Umbilical cord (tissue), 2 donors: ENCODE measurements around the gene SH3TC2. TPM values are rescaled to one million over a fixed set of nuclear protein-coding genes. Genes with fewer than 3 reads are reported as not detected.
A peak's percentile ranks its signal among the peaks of the same experiment; 100 is the strongest.

ENCODE experiments used
- DNase-seq: peaks from one replicate; pipeline ENCODE4 v3.0.0-alpha.2; 2015; ENCODE audit warnings: low spot score
- total RNA-seq: library from RNA; depleted of rRNA; stranded (reverse); fragments of >200 nt; gene quantifications from one replicate; pipeline ENCODE4 v1.2.3, GENCODE V29; 2014; ENCODE audit warnings: low replicate concordance; ENCODE audit not compliant: insufficient read depth

SH3TC2 gene
- total RNA-seq = 5.8 TPM

- DNase-seq = peak; percentile 95
Observed at GRCh38 chr5:149063017-149063687, at the start of gene SH3TC2. Gene SH3TC2, minus strand, starts transcription at chr5:149063062. Its CDS starts 40 bp downstream, at chr5:149063022.

DNA sequence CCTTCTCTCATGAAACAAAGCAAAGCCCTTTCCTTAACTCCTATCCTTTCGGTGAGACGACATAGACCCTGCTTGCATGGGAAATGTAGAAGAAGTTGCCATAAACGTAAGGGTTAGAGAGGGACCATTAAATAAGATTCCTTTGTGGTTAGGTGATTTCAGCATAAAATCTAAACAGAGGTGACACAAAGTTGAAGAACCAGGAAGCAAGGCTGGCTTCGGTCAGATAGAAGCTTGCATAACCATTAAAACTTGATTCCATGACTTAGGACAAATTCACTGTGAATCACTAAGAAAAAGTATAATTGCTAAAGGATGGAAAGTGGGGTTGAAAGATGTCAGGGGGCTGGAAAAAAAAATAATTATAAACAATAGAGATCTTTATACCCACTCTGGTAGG lies 47.5 kb upstream of the SH3TC2 start:
- no peak for DNase-seq

- no peak for DNase-seq
Observed at GRCh38 chr5:149108651-149109280, 45.9 kb upstream of the SH3TC2 start.

- no peak for DNase-seq
Observed at GRCh38 chr5:149100331-149100730, 37.5 kb upstream of the SH3TC2 start.

GRCh38 chr5:149099920-149100319 lies 37.1 kb upstream of the SH3TC2 start:
- DNase-seq = no peak

GRCh38 chr5:149094996-149095395 lies 32.1 kb upstream of the SH3TC2 start:
- DNase-seq = no peak

GRCh38 chr5:149093625-149094024 lies 30.8 kb upstream of the SH3TC2 start:
- no peak for DNase-seq

DNA sequence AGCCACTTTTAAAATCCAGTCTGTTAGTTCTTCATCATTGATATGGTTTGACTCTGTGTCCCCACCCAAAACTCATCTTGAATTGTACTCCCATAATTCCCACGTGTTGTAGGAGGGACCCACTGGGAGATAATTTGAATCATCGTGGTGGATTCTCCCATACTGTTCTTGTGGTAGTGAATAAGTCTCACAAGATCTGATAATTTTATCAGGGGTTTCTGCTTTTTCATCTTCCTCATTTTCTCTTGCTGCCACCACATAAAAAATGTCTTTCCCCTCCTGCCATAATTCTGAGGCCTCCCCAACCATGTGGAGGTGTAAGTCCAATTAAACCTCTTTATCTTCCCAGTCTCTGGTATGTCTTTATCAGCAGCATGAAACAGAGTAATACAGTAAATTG lies 26.9 kb upstream of the SH3TC2 start:
- DNase-seq = no peak

- no peak for DNase-seq
Observed at GRCh38 chr5:149088686-149089085, 25.8 kb upstream of the SH3TC2 start.

DNA sequence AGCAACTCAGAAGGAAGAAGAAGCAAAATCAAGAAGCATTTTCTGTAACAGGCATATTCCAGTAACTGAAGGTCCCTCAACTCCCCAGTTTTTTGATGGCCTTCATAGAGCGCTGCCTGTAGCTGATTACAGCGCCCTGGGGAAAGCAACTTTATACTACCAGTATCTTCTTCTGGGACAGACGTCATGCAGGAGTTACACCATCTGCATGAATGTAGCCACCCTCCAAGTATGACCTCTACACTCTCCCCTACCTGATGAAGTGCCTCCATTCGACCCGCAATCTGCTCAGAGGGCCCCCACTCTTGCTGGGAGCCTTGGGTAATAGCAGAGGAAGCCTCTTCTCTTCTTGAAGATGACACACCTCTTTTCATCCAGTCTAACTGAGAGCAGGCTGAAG lies 21.0 kb upstream of the SH3TC2 start:
- DNase-seq = no peak

DNA sequence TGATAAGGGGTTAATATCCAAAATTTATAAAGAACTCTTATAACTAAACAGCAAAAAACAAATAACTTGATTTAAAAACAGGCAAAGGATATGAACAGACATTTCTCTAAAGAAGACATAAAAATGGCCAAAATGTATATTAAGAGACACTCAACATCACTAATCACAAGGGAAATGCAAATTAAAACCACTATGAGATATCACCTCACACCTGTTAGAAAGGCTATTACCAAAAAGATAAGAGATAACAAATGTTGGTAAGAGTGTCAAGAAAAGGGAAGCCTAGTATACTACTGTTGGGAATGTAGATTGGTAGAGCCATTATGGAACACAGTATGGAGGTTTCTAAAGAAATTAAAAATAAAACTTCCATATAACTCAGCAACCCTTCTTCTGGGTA lies 19.4 kb upstream of the SH3TC2 start:
- DNase-seq = no peak

- DNase-seq = no peak
Observed at GRCh38 chr5:149080294-149080693, 17.4 kb upstream of the SH3TC2 start.

- no peak for DNase-seq
Observed at GRCh38 chr5:149079883-149080282, 17.0 kb upstream of the SH3TC2 start.

GRCh38 chr5:149074071-149074470 lies 11.2 kb upstream of the SH3TC2 start:
- peak; percentile 30 for DNase-seq

DNA sequence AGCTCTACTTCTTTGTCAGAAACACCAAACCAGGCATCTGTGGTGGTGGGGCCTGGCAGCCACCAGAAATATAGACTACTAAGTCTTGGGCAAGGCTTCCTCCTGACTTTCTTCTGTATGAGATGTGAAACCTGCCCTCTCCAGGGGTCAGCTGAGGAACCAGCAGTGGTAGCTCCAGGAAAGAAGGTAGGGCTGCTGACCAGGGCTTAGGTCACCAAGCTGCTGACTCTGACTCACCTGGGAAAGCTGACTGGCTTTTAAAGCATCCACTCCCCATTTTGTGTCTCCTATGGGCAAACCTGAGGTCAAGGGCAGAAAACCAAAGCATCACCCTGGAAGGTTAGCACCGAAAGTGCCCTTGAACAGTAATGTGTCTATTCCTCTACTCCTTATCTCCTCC lies 10.4 kb upstream of the SH3TC2 start:
- DNase-seq = no peak

- DNase-seq = no peak
Observed at GRCh38 chr5:149072791-149073190, 9.9 kb upstream of the SH3TC2 start.

GRCh38 chr5:149072376-149072775 lies 9.5 kb upstream of the SH3TC2 start:
- no peak for DNase-seq

DNA sequence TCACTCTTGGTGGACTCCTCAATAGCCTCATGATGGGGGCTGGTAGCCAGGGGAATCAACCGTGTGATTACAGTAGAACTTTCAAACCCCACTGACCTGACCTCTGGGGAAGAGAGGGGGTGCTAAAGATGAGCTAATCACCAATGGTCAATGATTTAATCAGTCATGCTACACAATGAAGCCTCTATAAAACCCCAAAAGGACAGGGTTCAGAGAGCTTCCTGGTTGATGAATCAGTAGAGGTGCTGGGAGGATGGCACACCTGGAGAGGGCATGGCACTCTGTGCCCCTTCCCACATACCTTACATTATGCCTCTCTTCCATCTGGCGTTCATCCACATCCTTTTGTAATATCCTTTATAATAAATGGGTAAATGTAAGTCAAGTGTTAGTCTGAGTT lies 8.9 kb upstream of the SH3TC2 start:
- DNase-seq = no peak

DNA sequence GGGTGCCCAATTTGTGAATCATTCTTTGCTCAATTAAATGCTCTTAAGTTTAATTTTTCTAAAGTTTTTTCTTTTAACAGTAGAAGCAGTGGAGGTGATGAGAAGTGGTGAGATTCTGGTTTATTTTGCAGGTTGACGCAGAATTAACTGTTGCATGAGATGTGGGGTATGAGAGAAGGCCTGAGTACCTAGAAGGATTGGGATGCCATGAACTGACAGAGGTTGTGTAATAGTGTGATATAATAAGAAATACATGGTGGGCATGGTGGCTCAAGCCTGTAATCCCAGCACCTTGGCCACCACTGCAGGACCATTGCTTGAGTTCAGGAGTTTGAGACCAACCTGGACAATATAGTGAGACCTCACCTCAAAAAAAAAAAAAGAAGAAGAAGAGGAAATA lies 8.4 kb upstream of the SH3TC2 start:
- DNase-seq = no peak

DNA sequence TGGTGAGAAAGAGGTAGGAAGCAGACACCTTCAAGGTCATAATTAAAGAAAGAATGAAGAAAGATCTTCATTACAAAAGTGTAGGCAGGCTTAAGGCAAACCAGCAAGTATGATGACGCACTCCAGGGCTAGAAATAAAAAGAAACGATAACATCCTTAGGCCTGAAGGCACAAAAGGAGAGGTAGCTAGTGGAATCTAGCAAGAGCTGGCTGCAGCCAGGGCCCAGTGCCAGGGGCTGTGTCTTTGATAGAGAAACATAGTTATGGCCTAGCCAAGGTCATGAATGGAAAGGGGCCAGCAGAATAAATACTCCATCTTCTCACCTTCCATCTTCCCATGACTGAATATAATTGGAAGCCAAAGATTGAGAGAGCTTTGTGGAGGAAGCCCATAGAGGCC lies 6.8 kb upstream of the SH3TC2 start:
- no peak for DNase-seq

DNA sequence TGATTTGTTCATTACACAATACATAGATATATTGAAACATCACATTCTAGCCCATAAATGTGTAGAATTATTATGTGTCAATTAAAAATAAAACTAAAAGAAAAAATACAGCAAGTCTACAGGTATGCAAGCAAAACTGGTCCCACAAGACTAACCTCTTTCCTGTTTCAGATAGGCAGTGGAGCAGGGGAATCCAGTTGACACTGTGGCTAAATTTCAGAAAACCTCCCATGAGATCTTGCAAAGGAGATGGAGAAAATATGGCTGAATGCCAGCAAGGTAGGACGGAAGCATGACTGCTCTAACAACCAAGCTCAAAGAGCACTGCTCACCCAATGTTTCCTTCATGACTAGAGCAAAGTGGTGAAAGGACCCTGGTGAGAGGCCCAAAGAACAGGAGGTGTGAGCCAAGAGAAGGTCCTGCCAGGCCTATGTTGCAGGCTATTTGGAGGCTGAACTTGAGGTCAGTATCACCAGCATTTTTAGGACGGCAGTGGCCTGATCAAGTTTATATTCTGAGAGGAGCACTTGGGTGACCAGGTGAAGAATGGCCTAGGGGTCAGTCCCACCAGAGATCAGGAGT lies 1.1 kb upstream of the SH3TC2 start:
- DNase-seq = peak; percentile 55

- DNase-seq = peak; percentile 63
Observed at GRCh38 chr5:149062371-149063016, 368 bp downstream of the SH3TC2 start.

GRCh38 chr5:149061341-149061740 lies 1.5 kb downstream of the SH3TC2 start:
- peak; percentile 11 for DNase-seq
